NCI-H2227 treated with DMSO at 0.1 percent for 48 hours (cell line): Measurements from ENCODE around the gene SPTBN1.

Source experiments
- DNase-seq: peaks from one replicate; lab custom pipeline; 2025; lab: John Stamatoyannopoulos, UW

The SPTBN1 gene

GRCh38 chr2:54590216-54591120 is 134.3 kb downstream of the SPTBN1 start:
- DNase-seq: no peak

- DNase-seq: no peak
These were observed 135.4 kb downstream of the SPTBN1 start for GRCh38 chr2:54591551-54591950.

- no peak for DNase-seq
These were observed 137.1 kb downstream of the SPTBN1 start for GRCh38 chr2:54593249-54593648.

GRCh38 chr2:54594048-54594447 is 137.9 kb downstream of the SPTBN1 start:
- no peak for DNase-seq

- no peak for DNase-seq
These were observed 139.2 kb downstream of the SPTBN1 start for GRCh38 chr2:54595161-54595803.

- no peak for DNase-seq
These were observed 140.1 kb downstream of the SPTBN1 start for GRCh38 chr2:54595999-54596902.

GRCh38 chr2:54597153-54597848 is 141.2 kb downstream of the SPTBN1 start:
- DNase-seq: no peak

- DNase-seq: no peak
These were observed 142.5 kb downstream of the SPTBN1 start for GRCh38 chr2:54598347-54599325.

- no peak for DNase-seq
These were observed 143.2 kb downstream of the SPTBN1 start for GRCh38 chr2:54599326-54599710.

GRCh38 chr2:54599914-54600313 is 143.8 kb downstream of the SPTBN1 start:
- no peak for DNase-seq

- DNase-seq: no peak
These were observed 145.2 kb downstream of the SPTBN1 start for GRCh38 chr2:54601339-54601738.

GRCh38 chr2:54602736-54603322 is 146.7 kb downstream of the SPTBN1 start:
- no peak for DNase-seq

GRCh38 chr2:54603357-54603756 is 147.2 kb downstream of the SPTBN1 start:
- no peak for DNase-seq

- no peak for DNase-seq
These were observed 147.7 kb downstream of the SPTBN1 start for GRCh38 chr2:54603796-54604195.

- no peak for DNase-seq
These were observed 148.7 kb downstream of the SPTBN1 start for GRCh38 chr2:54604871-54605270.

- no peak for DNase-seq
These were observed 149.7 kb downstream of the SPTBN1 start for GRCh38 chr2:54605836-54606235.

GRCh38 chr2:54606393-54606958 is 150.3 kb downstream of the SPTBN1 start:
- peak; percentile 24 for DNase-seq

- no peak for DNase-seq
These were observed 152.1 kb downstream of the SPTBN1 start for GRCh38 chr2:54608224-54608623.

- DNase-seq: no peak
These were observed 153.1 kb downstream of the SPTBN1 start for GRCh38 chr2:54609241-54609640.

GRCh38 chr2:54609647-54610046 is 153.5 kb downstream of the SPTBN1 start:
- no peak for DNase-seq
